BLaER1 treated with 17β-estradiol and CSF1 and Interleukin-3, amounts not matched to agents 10 nM and 100 nM (cell line): ENCODE data around the gene GALK2.
A peak's percentile ranks its signal among the peaks of the same experiment; 100 is the strongest.
"Not testable (repeated sequence)": the region's sequence is repeated elsewhere in the genome, so short reads cannot be mapped to it uniquely, and the experiment has no call there.

ENCODE experiments used
- H3K27ac ChIP-seq, 11 experiments: shearing (Covaris generic); formaldehyde crosslinking; 2 replicates each; pipeline ENCODE4 v1.8.1; 2022
- H3K27me3 ChIP-seq, 11 experiments: shearing (Covaris generic); formaldehyde crosslinking; 2 replicates each; pipeline ENCODE4 v1.8.1; 2022
- H3K36me3 ChIP-seq, 11 experiments: shearing (Covaris generic); formaldehyde crosslinking; 2 replicates each; pipeline ENCODE4 v1.8.1; 2022
- H3K4me1 ChIP-seq, 10 experiments: shearing (Covaris generic); formaldehyde crosslinking; 2 replicates each; pipeline ENCODE4 v1.8.1; 2022
- H3K4me2 ChIP-seq, 11 experiments: shearing (Covaris generic); formaldehyde crosslinking; 2 replicates each; pipeline ENCODE4 v1.8.1; 2022
- H3K4me3 ChIP-seq, 10 experiments: shearing (Covaris generic); formaldehyde crosslinking; 2 replicates each; pipeline ENCODE4 v1.8.1; 2022
- H3K9ac ChIP-seq, 11 experiments: shearing (Covaris generic); formaldehyde crosslinking; 2 replicates each; pipeline ENCODE4 v1.8.1; 2022
- H3K9me3 ChIP-seq, 11 experiments: shearing (Covaris generic); formaldehyde crosslinking; replicated peaks in 1 of 11; 2 replicates each; pipeline ENCODE4 v1.8.1; 2022
- H4K20me1 ChIP-seq, 11 experiments: shearing (Covaris generic); formaldehyde crosslinking; 2 replicates each; pipeline ENCODE4 v1.8.1; 2022
- Cebpa-rat ChIP-seq, 11 experiments: shearing (Covaris generic); IDR thresholded peaks; 2 replicates each; pipeline ENCODE4 v1.8.1; 2022

The GALK2 gene

DNA sequence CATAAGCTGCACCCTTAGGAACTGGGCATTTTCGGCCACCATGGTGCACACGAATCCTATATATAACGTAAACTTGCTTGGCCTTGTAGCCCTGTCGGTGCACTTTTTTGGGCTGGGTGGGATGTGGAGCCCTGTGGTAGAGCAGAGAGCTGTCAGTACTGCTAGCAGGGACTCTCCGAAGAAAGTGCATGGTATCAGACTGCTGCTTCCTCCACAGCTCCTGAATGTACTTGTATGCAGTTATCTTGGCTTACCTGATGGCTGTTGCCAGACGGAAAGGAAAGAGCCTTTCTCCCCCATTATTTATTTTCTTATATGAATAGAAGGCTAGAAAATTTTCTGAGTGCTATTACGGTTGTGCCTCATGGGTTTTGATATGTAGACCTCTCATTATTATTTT lies 8.4 kb downstream of the GALK2 start:
- no peaks in the 10 kb centered on the region; a peak in 2 of 22 replicates for H4K20me1 ChIP-seq
- H3K4me2 ChIP-seq = no peak overlapping the region
- no peak for TF ChIP-seq Cebpa-rat (IDR thresholded peaks at IDR 0.05)
- H3K4me3 ChIP-seq = no peak overlapping the region
- no peaks in the 10 kb centered on the region for H3K27me3 ChIP-seq
- H3K27ac ChIP-seq = no peak overlapping the region
- H3K9me3 ChIP-seq = peaks cover 6 to 31% (median 24%) of the 10 kb centered on the region in 11 experiments
- H3K9ac ChIP-seq = no peak overlapping the region
- no peaks in the 10 kb centered on the region for H3K4me1 ChIP-seq
- peaks cover 4 to 28% (median 12%) of the 10 kb centered on the region in 11 experiments; a peak in 11 of 22 replicates for H3K36me3 ChIP-seq

DNA sequence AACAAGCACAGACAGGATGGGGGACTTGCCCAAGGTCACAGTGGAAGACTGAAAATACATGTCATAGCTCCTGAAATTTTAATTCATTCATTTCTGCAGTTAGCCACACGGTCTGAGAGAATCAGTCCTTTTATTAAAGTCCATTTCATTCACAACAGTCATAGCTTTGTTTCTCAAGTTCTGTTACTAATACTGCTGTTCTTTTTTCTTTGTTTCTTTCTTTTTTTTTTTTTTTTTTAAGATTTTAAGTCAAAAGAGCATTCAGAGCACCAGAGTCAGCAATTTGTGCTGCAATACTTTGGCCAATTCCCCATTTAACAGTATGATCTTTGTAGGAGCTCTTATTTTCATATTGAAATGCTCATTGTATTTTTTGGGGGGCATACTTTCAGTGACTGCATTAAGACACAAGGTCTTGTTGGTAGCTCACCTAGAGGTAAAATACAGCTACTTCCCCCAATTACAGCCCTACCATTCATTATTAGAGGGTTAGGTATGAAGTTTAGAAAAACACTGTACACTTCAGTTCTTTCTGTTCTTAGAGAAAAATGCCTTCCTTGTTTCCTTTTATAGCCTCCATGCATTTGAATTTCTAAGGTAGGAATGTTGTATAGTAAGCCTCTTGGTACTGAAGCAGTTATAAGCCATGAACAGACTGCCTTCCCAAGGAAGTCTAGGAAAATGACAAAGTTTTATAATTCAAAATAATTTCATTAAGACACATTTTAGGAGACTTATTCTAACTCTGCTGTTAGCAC lies 9.6 kb downstream of the GALK2 start:
- Histone ChIP-seq H3K9me3 (peaks cover 6 to 33% (median 24%) of the 10 kb centered on the region in 11 experiments), H4K20me1 (no peaks in the 10 kb centered on the region; a peak in 2 of 22 replicates), H3K27me3 (no peaks in the 10 kb centered on the region), H3K4me3 (no peak overlapping the region), H3K4me2 (no peak overlapping the region), H3K4me1 (no peaks in the 10 kb centered on the region), H3K36me3 (peaks cover 0 to 20% (median 9%) of the 10 kb centered on the region in 11 experiments; a peak in 9 of 22 replicates), H3K9ac (no peak overlapping the region), H3K27ac (no peak overlapping the region)
- no peak for TF ChIP-seq Cebpa-rat (IDR thresholded peaks at IDR 0.05)

DNA sequence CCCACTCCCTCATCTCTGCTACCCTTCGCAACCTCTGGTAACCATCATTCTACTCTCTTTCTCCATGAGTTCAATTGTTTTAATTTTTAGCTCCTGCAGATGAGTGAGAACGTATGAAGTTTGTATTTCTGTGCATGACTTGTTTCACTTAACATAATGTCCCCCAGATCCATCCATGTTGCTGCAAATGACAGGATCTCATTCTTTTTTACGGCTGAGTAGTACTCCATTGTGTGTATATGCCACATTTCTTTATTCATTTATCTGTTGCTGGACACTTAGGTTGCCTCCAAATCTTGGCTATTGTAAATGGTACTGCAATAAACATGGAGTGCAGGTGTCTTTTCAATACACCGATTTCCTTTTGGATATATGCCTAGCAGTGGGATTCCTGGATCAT lies 12.1 kb downstream of the GALK2 start:
- no peaks in the 10 kb centered on the region; a peak in 2 of 22 replicates for H4K20me1 ChIP-seq
- no peak overlapping the region for H3K4me2 ChIP-seq
- no peak overlapping the region for H3K4me3 ChIP-seq
- H3K27me3 ChIP-seq = no peaks in the 10 kb centered on the region
- TF ChIP-seq Cebpa-rat (IDR thresholded peaks at IDR 0.05) = no peak
- H3K27ac ChIP-seq = no peak overlapping the region
- peaks cover 11 to 31% (median 22%) of the 10 kb centered on the region in 11 experiments; a peak in 20 of 22 replicates for H3K9me3 ChIP-seq
- peaks cover 0 to 3% (median 0%) of the 10 kb centered on the region in 10 experiments; a peak in 2 of 20 replicates for H3K4me1 ChIP-seq
- H3K9ac ChIP-seq = no peak overlapping the region
- H3K36me3 ChIP-seq = peaks cover 4 to 22% (median 12%) of the 10 kb centered on the region in 11 experiments; a peak in 15 of 22 replicates

DNA sequence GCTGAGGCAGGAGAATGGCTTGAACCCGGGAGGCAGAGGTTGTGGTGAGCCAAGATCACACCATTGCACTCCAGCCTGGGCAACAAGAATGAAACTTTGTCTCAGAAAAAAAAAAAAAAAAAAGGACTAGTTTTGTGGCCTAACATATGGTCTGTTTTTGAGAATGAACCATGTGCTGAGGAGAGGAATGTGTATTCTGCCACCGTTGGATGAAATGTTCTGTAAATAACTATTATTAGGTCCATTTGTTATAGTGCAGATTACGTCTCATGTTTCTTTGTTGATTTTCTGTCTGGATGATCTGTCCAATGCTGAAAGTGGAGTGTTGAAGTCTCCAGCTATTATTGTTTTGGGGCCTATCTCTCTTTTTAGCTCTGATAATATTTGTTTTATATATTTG lies 13.7 kb downstream of the GALK2 start:
- H4K20me1 ChIP-seq, H3K27me3 ChIP-seq, H3K4me3 ChIP-seq, H3K4me2 ChIP-seq, H3K27ac ChIP-seq, H3K9ac ChIP-seq: not testable (repeated sequence)
- peaks cover 4 to 29% (median 14%) of the 10 kb centered on the region in 11 experiments; a peak in 15 of 22 replicates for H3K36me3 ChIP-seq
- H3K9me3 ChIP-seq = peaks cover 11 to 37% (median 27%) of the 10 kb centered on the region in 11 experiments; a peak in 20 of 22 replicates
- peaks cover 0 to 17% (median 0%) of the 10 kb centered on the region in 10 experiments; a peak in 3 of 20 replicates for H3K4me1 ChIP-seq

DNA sequence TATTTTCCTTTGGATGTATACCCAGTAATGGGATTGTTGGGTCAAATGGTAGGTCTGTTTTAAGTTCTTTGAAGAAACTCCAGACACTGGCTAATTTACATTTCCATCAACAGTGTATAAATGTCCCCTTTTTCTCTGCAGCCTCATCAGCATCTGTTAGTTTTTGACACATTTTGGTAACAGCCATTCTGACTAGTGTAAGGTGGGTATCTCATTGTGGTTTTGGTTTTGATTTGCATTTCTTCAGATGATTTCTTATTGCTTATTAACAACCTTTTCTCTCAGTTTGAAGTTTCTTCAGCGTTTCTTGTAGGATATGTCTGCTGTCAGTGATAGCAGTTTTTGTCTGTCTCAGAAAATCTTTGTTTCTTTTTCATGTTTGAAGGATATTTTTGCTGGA lies 15.4 kb downstream of the GALK2 start:
- Histone ChIP-seq H4K20me1 (peaks cover 0 to 5% (median 0%) of the 10 kb centered on the region in 11 experiments; a peak in 1 of 22 replicates), H3K9me3 (peaks cover 11 to 37% (median 27%) of the 10 kb centered on the region in 11 experiments; a peak in 20 of 22 replicates), H3K27ac (no peak overlapping the region), H3K27me3 (no peaks in the 10 kb centered on the region), H3K4me2 (no peak overlapping the region), H3K36me3 (peaks cover 4 to 31% (median 14%) of the 10 kb centered on the region in 11 experiments; a peak in 15 of 22 replicates), H3K4me1 (peaks cover 0 to 24% (median 0%) of the 10 kb centered on the region in 10 experiments; a peak in 5 of 20 replicates), H3K9ac (no peak overlapping the region), H3K4me3 (no peak overlapping the region)
- TF ChIP-seq Cebpa-rat (IDR thresholded peaks at IDR 0.05) = no peak

DNA sequence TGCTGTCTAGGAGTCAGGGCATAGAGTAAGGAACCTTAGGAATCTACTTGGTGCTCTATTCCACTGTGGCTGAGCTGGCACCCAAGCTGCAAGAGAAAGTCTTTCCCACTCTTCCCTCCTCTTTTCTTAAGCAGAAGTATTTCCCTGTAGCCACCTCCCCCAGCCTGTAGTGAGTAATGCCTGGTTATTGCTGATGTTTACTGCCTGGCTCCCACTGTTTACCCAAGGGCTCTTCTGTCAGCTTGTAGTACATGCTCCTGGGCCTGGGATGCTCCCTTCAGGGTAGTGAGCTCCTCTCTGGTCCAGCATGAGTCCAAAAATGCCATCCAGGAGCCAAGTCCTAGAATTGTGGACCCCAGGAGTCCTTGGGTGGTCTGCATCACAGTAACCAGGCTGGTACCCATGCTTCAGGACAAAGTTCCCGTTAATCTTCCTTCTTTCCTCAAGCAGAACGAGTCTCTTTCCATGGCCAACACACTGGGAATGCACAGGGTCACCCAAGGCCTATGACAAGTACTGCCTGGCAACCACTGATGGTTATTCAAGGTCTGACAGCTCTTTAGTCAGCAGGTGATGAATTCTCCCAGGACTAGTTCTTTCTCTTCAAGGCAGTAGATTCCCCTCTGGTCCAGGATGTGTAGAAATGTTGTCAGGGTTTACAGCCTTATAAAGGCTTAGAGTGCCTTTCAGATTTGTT lies 17.6 kb downstream of the GALK2 start:
- Histone ChIP-seq H3K27ac (no peak overlapping the region), H3K4me3 (no peak overlapping the region), H3K36me3 (peaks cover 0 to 26% (median 14%) of the 10 kb centered on the region in 11 experiments; a peak in 14 of 22 replicates), H4K20me1 (peaks cover 0 to 5% (median 0%) of the 10 kb centered on the region in 11 experiments; a peak in 1 of 22 replicates), H3K4me1 (peaks cover 0 to 32% (median 0%) of the 10 kb centered on the region in 10 experiments; a peak in 5 of 20 replicates), H3K4me2 (peak overlapping the region in 1 of 11 experiments; percentile 36; a peak in 1 of 22 replicates), H3K27me3 (no peaks in the 10 kb centered on the region), H3K9me3 (peaks cover 3 to 34% (median 25%) of the 10 kb centered on the region in 11 experiments; a peak in 15 of 22 replicates), H3K9ac (no peak overlapping the region)
- no peak for TF ChIP-seq Cebpa-rat (IDR thresholded peaks at IDR 0.05)

DNA sequence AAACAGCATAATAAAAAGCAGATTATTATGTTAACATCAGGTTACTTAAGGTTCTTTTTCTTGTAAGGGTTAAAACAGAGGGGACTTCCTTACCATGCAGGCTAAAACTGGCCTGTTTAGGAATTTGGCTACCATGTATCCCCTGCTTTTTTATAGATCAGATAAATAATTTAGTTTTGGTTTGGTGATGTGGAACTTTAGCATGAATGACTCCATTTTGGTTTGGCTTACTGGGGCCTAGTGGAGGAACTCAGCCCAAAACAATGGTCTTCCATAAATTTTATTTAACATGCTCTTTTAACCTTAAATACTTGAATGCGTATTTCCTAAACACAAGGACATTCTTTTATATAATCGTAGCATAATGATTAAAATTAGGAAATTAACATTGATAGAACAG lies 18.9 kb downstream of the GALK2 start:
- peaks cover 0 to 32% (median 0%) of the 10 kb centered on the region in 10 experiments; a peak in 5 of 20 replicates for H3K4me1 ChIP-seq
- H3K27me3 ChIP-seq = no peaks in the 10 kb centered on the region
- H3K4me3 ChIP-seq = no peak overlapping the region
- H3K9me3 ChIP-seq = peaks cover 0 to 34% (median 21%) of the 10 kb centered on the region in 11 experiments; a peak in 15 of 22 replicates
- H3K27ac ChIP-seq = no peak overlapping the region
- TF ChIP-seq Cebpa-rat (IDR thresholded peaks at IDR 0.05) = no peak
- H3K9ac ChIP-seq = no peak overlapping the region
- peaks cover 0 to 26% (median 14%) of the 10 kb centered on the region in 11 experiments; a peak in 13 of 22 replicates for H3K36me3 ChIP-seq
- H3K4me2 ChIP-seq = no peak overlapping the region
- peaks cover 0 to 5% (median 0%) of the 10 kb centered on the region in 11 experiments; a peak in 1 of 22 replicates for H4K20me1 ChIP-seq

DNA sequence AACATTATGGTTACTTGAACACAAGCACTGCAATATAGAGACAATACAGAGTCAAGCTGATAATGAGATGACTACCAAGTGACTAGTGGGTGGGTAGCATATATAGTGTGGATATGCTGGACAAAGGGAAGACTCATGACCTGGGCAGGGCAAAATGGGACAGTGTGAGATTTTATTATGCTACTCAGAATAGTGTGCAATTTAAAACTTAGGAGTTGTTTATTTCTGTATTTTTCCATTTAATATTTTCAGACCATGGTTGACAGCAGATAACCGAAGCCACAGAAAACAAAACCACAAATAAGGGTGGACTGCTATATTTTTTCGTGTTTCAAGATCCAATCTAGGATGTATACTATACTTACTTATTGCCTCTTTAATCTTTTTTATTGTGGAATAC lies 19.6 kb downstream of the GALK2 start:
- peaks cover 0 to 32% (median 0%) of the 10 kb centered on the region in 10 experiments; a peak in 5 of 20 replicates for H3K4me1 ChIP-seq
- H3K4me3 ChIP-seq = no peak overlapping the region
- peaks cover 0 to 34% (median 16%) of the 10 kb centered on the region in 11 experiments; a peak in 14 of 22 replicates for H3K9me3 ChIP-seq
- peaks cover 0 to 5% (median 0%) of the 10 kb centered on the region in 11 experiments; a peak in 1 of 22 replicates for H4K20me1 ChIP-seq
- no peak overlapping the region for H3K27ac ChIP-seq
- no peaks in the 10 kb centered on the region for H3K27me3 ChIP-seq
- peaks cover 0 to 26% (median 14%) of the 10 kb centered on the region in 11 experiments; a peak in 13 of 22 replicates for H3K36me3 ChIP-seq
- no peak overlapping the region for H3K4me2 ChIP-seq
- no peak for TF ChIP-seq Cebpa-rat (IDR thresholded peaks at IDR 0.05)
- no peak overlapping the region for H3K9ac ChIP-seq
